ENCODE data around the gene VWF.
"Not testable (repeated sequence)": the region's sequence is repeated elsewhere in the genome, so short reads cannot be mapped to it uniquely, and the experiment has no call there.

VWF gene

DNA sequence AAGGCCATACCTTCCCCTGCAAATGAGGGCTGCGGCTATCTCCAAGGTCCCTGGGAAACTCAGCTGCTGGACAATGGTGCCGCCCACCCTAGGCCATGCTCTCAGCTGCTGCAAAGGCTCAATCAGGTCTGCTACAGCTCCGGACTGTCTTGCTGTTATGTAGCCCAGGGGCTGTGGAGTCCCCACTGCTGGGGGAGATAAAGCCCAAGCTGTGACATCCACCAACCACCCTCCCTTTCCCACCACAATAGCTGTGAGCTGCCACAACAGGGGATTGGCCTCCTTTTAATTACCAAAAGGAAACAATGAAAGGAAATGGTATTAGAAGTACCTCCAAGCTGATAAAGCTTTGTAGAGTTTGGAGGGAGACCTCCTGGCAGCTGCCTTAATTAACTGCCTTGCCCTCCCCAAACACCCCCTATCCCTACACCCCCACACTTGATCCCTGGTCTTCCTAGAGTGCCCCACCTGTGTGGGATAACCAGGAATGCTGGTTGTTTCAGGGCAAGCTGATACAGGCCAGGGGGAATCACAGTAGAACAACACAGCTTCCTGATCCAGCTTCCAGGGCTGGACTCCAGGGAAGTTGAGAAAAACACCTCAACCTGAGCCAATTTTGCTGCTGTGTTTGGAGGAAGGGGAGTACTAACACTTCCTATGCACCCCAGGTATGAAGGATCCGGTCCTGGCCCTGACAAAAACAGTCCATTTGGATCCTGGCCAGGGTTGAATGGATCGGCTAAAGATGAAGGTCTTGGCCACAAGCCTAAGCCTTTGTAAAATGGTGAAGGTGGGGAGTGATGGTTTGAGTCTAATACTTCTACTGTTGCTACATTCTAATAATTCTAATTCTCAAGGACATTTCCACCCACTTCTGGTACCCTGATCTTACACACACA lies at the start of gene VWF:
VWF (minus strand) TSS at position 260 of the 899 bp plus-strand sequence. CDS start 1,474 bp downstream, outside the sequence.
- DNase-seq: no peak

DNA sequence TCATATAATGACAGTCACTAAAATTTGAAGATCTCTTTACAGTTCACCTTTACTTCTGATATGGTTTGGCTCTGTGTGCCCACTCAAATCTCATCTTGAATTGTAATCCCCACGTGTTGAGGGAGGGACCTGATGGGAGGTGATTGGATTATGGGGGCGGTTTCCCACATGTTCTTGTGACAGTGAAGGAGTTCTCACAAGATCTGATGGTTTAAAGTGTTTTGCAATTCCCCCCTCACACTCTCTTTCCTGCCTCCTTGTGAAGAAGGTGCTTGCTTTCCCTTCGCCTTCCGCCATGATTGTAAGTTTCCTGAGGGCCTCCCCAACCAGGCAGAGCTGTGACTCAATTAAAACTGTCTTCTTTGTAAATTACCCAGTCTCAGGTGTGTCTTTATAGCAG lies 48.4 kb upstream of the VWF start:
- DNase-seq: no peak

DNA sequence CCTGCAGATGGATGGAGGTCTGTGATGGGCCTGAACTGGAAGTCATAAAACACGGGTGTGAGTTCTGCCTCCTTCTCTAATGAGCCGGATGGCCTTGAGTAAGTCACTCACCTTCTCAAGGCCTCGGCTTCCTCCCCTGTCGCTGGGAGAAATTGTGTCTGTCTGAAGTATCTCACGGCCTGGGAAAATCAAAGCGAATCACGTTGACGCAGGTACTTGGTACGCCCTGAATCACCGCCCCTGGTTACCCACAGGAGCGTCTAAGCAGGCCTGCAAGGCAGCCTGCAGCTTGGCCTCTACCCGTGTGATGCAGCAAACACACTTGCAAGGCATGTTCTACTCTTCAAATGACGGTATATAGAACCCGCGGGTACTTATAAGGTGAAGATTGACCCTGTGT lies 47.6 kb upstream of the VWF start:
- DNase-seq: no peak

DNA sequence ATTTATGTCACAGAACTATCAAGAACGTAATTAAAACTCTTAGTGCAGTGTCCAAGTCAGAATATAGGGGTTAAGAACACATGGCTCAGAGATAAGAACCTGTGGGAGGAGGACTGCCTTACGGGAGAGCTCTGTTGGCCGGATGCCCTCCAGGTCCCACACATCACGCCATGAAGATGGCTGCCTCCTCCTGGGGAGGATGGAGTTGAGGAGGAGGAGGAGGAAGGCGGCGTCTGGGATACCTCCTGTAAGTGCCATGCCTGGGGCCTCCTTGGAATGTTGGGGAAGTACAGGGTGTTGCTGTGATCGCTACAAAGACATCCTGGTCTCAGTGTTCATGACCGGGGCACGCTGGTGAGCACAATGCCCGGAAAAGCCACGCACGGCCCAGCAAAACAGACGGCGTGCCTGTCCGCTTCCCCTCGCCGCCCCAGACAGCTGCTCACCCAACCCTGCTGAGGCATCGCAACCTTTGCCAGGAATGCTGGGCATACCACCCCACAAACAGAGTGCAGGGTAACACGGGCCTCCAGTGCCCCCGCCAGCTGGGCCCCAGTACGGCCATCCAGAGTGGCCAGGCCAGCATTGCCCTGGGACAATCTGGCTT lies 47.0 kb upstream of the VWF start:
- DNase-seq: no peak

DNA sequence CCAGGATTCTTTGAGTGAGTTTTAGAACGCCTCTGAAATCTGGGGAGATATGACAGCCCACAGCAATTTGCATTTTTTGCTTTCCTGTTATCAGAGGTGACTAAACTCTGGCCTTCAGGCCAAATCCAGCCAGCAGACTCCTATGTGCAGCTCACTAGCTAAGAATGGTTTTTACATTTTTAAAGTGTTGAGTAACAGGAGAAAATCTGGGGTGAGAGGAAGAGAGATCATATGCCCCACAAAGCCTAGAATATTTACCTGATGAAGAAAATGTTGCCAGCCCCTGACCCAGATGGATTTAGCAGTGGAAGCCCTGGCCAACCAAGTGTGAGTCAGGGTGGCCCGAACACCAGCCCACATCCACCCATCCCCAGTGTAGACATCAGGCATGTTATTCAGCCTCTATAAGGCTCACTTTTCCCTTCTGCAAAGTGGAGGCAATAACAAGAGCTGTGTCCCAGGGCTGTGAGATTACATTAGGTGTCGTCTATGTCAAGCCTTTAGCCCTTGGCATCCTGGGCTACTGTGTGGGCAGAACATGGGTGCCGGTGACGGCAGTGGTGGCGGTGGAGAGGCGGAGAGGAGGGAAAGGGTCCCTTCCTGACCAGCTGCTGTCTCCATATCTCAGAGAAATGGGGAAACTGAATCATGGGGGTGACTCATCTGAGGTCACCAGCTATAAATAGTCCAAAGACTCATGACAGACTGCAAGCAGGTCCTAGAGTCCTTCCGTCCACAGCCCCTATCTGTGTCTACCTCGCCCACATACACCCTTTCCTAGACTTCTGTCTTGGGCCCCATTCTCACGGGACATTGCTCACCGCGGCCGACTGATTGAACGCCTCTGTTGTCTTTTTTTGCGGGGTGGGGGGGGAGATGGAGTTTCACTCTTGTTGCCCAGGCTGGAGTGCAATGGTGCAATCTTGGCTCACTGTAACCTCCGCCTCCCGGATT lies 43.1 kb upstream of the VWF start:
- DNase-seq: peak; percentile 85

DNA sequence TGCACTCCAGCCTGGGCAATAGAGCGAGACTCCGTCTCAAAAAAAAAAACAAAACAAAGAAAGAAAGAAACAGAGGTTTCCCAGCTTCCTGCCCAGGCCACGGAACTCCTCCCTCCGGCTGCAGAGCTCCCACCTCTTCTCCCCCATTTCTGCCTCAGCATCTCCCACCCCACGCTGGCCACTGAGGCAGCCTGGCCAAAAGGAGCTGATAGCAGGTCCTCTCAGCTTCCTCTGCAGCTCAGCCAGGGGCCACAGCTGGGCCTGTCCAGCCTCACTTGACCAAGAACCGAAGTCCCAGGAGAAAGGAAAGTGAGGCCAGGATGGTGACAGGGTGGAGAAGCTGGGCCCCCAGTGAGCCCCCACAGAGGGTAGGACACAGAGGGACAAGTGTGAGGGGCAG lies 42.3 kb upstream of the VWF start:
- DNase-seq: no peak

DNA sequence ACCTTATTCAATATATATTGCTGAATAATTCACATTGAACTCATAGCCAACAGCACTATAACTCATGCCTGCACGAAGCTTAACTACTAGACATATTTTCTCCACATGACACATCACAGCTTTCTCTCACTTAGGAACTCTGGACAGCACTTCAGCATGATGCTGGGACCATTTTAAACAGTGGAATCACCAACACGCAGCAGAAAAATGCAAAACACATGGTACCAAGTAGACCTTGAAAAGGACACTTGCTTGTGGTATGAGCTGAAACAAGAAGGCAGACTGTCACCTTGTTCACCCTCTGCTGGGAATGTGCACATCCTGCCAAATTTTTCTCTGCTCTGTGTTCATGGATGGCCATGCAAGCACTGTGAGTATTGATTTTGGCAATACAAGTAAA lies 40.9 kb upstream of the VWF start:
- no peak for DNase-seq

DNA sequence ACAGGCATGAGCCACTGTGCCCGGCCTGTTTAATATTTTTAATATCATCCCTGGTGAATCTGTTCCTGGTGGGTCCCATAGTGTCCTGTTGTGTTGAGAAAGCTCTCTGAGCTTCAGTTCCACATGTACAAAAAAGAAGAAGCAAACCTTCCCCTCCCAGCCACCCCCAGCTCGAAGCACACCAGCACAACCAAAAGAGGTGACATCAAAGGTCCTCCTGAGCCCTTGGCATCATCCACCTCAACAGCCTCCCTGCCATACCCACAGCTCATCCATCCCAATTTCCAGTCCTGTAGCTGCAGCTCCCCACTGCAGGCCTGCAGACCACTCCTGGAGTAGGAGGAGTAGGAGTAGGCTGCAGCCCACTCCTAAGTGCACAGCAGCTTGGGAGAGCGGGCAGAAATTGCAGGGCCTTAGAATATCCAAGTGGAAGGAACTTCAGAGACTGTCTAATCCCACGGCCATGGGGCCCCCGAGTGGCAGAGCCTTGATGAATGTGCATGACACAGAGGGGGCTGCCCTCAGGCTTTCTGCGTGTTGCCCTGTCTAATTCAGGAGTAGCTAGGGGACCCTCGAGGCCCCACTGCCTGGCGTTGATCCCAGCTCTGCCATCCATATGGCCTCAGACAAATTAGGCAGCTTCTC lies 39.1 kb upstream of the VWF start:
- no peak for DNase-seq

DNA sequence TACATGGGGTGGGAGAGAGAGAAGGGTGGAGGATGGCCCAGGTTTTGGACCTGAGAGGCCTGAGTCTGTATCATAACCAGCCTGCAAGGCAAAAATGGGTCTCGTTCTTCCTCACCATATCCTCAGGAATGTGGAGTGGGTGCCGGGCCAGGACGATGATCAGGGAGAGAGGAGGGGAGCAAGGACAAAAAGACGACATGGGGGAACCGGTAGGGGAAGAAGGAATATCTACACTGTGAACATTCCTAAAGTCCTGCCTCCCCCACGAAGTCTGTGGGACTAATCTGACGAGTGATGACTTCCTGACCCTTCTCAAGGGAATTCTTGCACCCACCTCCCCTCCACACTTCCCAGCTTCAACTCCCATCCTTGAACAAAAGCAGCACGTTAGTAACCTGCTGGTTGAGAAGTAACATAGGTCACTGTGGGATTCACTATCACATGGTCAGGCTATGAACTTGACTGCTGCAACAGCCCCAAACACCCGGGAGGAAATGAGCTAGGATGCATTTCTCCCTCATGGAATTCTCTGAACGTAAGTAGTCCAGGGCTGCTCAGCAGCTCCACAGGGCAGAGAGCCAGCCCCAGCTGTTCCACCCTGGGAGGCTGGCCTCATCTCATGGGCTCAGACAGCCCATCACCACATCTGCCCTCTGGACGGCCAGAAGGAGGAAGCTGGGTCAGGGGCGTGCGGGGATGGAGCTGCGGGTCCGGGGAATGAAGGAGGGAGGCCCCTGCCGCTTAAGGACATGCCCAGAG lies 36.8 kb upstream of the VWF start:
- no peak for DNase-seq

DNA sequence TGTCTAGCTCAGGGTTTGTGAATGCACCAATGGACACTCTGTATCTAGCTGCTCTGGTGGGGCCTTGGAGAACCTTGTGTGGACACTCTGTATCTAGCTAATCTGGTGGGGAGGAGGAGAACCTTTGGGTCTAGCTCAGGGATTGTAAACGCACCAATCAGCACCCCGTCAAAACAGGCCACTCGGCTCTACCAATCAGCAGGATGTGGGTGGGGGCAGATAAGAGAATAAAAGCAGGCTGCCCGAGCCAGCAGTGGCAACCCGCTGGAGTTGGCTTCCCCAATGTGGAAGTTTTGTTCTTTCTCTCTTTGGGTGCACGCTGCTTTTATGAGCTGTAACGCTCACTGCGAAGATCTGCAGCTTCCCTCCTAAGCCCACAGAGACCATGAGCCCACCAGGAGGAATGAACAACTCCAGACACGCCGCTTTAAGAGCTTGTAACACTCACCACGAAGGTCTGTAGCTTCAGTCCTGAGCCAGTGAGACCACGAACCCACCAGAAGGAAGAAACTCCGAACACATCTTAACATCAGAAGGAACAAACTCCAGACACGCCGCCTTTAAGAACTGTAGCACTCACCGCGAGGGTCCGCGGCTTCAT lies 35.7 kb upstream of the VWF start:
- not testable (repeated sequence) for DNase-seq

DNA sequence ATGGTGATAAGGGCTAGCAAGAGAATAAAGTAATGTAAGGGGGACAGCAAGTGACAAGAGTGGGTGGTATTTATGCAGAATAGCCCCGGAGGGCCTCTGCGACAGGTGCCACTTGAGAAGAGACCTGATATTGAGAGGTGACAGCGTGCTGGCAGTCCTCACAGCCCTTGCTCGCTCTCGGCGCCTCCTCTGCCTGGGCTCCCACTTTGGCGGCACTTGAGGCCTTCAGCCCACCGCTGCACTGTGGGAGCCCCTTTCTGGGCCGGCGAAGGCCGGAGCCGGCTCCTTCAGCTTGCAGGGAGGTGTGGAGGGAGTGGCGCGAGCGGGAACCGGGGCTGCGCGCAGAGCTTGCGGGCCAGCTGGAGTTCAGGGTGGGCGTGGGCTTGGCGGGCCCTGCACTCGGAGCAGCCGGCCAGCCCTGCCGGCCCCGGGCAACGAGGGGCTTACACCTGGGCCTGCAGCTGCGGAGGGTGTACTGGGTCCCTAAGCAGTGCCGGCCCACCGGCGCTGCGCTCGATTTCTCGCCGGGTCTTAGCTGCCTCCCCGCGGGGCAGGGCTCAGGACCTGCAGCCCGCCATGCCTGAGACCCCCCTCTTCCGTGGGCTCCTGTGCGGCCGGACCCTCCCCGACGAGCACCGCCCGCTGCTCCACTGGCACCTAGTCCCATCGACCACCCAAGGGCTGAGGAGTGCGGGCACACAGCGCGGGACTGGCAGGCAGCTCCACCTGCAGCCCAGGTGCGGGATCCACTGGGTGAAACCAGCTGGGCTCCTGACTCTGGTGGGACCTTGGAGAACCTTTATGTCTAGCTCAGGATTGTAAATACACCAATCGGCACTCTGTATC lies 34.9 kb upstream of the VWF start:
- DNase-seq: not testable (repeated sequence)

DNA sequence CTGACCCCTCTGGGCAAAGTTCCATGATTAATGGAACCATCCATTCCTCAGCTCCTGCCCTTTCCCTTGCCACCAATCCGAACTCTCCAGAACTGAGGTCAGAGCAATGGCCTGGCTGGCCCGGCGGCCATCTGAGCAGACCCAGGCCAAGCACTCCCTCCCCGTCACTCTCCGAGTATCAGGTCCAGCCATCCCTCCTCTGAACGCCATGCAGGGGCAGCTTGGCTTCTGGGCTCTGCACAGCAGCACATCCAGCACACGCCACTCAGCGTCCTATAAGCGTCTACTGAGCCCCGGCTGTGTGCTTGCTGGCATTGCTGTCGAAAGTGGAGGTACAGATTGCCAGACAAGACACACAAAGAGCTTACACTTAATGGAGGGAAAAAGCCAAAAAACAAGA lies 34.3 kb upstream of the VWF start:
- no peak for DNase-seq

DNA sequence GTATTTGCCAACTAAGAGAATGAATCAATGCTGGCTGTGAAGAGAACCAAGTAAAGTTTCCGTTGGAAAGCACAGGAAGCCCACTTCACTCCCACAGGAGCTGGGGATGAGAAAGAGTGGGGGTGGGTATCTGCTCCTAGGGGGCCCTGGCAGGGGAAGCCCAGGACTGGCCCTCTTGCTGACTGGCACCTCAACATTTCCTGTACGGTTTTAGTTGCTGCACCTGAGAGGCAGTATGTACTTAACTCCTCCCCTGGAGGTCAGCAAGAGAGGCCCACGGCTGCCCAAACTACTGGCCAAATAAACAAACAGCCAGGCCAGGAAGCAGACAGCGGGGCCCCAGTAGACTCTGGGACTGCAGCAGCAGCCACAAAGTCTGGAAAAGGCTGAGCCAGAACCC lies 33.8 kb upstream of the VWF start:
- DNase-seq: no peak

DNA sequence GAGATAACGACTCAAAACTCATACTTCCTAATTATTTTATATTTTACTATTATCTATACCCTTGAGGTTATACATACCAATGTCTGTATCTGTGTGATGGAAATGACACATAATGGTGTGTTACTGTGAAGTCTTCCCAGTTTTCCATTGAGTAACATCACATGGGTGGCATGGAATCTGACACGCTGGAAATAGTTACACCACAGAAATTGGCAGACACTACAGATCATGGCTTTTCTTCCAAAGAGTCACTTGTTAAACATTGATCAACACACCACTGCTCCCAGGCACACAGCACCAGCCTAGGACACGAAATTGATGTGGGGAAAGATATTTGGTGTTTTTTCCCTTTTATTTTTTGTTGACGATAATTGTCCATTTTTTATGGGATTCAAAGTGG lies 33.0 kb upstream of the VWF start:
- no peak for DNase-seq

DNA sequence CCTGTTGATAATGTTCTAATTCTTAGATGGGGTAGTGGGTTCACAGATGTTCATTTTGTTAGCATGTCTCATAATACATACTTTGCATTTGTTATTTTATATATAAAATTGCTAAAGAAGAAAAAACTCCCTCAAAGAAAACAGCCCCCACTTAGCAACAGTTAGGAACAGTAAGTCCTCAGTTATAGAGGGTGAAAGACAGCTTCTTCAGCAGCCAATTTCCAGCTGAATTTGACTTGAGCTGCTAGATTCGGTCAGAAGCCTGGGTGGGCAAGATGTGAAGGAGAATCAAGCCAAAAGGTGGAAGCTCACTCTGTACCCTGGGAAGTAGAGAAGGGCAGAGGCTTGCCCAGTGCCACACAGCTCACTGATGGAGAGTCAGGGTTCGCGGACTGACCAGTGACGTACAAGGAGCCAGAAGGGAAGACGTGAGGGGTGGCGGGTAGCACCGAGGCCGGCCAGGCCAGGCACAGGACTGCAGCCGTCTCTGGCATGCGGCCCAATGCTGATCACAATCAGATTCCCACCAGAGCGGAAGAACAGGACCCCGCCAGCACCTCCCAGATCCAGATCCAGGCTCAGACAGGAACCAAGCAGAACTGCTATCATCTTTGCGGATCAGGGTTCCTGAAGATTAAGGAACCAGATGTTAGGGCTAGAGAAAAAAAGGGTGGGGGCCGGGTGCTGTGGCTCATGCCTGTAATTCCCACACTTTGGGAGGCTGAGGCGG lies 30.4 kb upstream of the VWF start:
- DNase-seq: no peak

DNA sequence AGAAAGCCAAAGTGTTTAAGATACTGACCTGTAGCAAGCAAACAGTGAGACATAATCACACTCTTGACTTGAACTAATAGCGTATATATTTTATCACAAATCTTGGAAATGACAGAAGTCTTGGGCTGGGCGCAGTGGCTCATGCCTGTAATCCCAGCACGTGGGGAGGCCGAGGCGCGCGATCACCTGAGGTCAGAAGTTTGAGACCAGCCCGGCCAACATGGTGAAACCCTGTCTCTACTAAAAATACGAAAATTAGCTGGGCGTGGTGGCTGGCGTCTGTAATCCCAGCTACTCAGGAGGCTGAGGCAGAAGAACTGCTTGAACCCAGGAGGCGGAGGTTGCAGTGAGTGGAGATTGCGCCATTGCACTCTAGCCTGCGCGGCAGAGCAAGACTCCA lies 24.3 kb upstream of the VWF start:
- DNase-seq: not testable (repeated sequence)

DNA sequence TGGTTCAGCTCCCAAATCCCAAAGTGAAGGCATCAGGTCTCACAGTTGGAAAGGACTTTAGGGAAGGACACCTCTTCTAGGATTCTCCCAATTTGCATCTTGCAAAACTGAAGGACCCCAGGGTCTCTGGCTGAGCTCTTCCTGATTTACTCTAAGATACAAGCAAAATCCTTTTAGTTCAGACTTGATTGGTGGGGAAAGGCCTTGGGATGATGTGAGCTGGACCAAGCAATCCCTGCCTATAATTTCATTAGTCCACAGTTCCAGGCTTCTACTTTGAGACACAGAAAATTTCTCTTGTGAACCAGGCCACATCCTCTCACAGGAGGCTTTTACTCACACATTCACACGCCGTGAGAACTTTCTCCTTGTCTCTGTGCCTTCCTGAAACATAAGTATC lies 23.6 kb upstream of the VWF start:
- DNase-seq: no peak

DNA sequence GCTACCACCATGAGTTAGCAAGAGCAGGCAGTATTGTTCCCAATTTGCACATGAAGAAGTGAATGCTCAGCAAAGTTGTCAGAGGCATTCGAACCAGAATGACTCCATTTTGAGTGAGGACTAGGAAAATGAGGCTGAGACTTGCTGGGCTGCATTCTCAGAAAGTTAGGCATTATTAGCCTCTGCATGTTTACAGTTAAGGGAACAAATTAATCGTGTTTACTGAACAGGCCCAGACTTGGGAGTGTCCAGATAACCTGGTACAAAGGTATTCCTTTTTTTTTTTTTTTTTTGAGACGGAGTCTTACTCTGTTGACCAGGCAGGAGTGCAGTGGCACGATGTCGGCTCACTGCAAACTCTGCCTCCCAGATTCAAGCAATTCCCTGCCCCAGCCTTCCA lies 22.5 kb upstream of the VWF start:
- DNase-seq: no peak

DNA sequence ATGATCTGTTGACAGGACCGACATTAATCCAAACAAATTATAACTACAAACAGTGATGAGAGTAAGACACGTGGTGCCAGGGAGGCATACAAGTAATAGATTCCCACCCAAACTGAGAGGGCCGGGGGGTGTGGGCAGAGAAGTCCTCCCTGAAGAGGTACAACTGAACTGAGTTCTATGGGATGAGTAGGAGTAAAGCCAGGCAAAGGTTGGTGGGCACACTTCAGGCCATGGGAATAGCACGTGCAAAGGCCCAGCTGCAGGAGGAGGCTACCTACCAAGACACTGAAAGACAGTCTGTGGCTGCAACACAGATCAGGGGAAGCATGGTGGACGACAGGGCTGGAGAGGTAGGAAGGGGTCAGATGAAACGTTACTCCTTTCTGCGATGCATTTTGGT lies 22.0 kb upstream of the VWF start:
- DNase-seq: no peak

DNA sequence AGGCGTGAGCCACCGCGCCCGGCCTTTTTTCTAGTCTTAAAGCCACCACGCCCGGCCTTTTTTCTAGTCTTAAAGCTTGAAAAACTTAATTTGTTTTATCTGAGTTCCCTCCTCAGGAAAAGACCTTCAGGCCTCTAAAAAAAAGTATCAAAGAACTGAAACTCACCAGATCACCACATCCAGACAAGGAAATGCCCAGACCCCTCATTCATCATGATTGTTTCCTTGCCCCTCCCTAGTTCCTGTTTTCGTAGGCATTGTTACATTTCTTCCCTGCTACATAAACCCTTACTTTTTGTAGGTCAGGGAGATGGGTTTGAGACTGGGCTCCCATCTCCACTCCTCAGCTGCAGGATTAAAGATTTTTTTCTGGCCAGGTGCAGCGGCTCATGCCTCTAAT lies 21.1 kb upstream of the VWF start:
- no peak for DNase-seq
